Activated CD4-positive, alpha-beta T cell treated with anti-CD3 and anti-CD28 coated beads for 36 hours (primary cell): Measurements from ENCODE around the gene TCIRG1. TPM values are rescaled to one million over a fixed set of nuclear protein-coding genes. Genes with fewer than 3 reads are reported as not detected.
A peak's percentile ranks its signal among the peaks of the same experiment; 100 is the strongest.

Experiments
- ATAC-seq: fragments of 200-7000 bp; cut with Tn5 transposase; one replicate; pipeline ENCODE4 v1.10.0; 2021; ENCODE audit warnings: mild to moderate bottlenecking, moderate library complexity
- CTCF ChIA-PET: fragments of 350-600 bp; sonication (Branson Sonifier 250); formaldehyde crosslinking; loops from one replicate; lab custom pipeline; 2021; ENCODE audit warnings: antibody characterized with exemption; lab: Charles Lee
- POLR2A ChIA-PET: fragments of 350-600 bp; sonication (Branson Sonifier 250); formaldehyde crosslinking; loops from one replicate; lab custom pipeline; 2021; ENCODE audit warnings: antibody characterized with exemption, inconsistent platforms; lab: Charles Lee
- DNase-seq: peaks from one replicate; pipeline ENCODE4 v3.0.0-alpha.2; 2020
- H3K27ac Mint-ChIP-seq: one replicate; pipeline ENCODE4 v1.8.0; 2021; ENCODE audit warnings: mixed read lengths
- H3K27me3 Mint-ChIP-seq: one replicate; pipeline ENCODE4 v1.8.0; 2021; ENCODE audit warnings: mixed read lengths
- H3K36me3 Mint-ChIP-seq: one replicate; pipeline ENCODE4 v1.8.0; 2021; ENCODE audit warnings: low read depth, mixed read lengths
- H3K4me1 Mint-ChIP-seq: one replicate; pipeline ENCODE4 v1.8.0; 2021; ENCODE audit warnings: mixed read lengths
- H3K4me3 Mint-ChIP-seq: one replicate; pipeline ENCODE4 v1.8.0; 2021; ENCODE audit warnings: mild to moderate bottlenecking, moderate library complexity, mixed read lengths
- H3K9me3 Mint-ChIP-seq: one replicate; pipeline ENCODE4 v1.8.0; 2021; ENCODE audit warnings: low read depth, mixed read lengths
- intact Hi-C, 2 experiments: fragments of 100-400 bp; cut with DNase I in 1 of 2; cut with micrococcal nuclease in 1 of 2; formaldehyde crosslinking; loops; one replicate each; pipeline versions ENCODE4 v1.14.2 to v1.15.1; 2022 to 2024; cut with DNase I, micrococcal nuclease
- total RNA-seq, 2 experiments: library from RNA; stranded (reverse); gene quantifications; one replicate each; pipeline ENCODE4 v1.2.3, GENCODE V29; 2021

The TCIRG1 gene
- total RNA-seq, 2 experiments from 2014 or later = 117 to 151 TPM

GRCh38 chr11:68007498-68008380 lies 31.1 kb upstream of the TCIRG1 start:
- no peak overlapping the region for H3K4me3 Mint-ChIP-seq
- peaks cover 15% of the 10 kb centered on the region for H3K4me1 Mint-ChIP-seq
- DNase-seq = no peak
- H3K27ac Mint-ChIP-seq = no peak overlapping the region
- ChIA-PET CTCF (no interaction called here), POLR2A (no interaction called here)
- intact Hi-C loops = loop anchor here (2.0 to 10.0 kb wide), 2 partner anchors 197 to 199 kb away; no protein-coding TSS in a partner anchor
- H3K27me3 Mint-ChIP-seq = no peaks in the 10 kb centered on the region
- H3K36me3 Mint-ChIP-seq = no peaks in the 10 kb centered on the region
- H3K9me3 Mint-ChIP-seq = no peaks in the 10 kb centered on the region
- no peak for ATAC-seq

- POLR2A ChIA-PET = no interaction called here
- H3K4me3 Mint-ChIP-seq = no peak overlapping the region
Observed at GRCh38 chr11:68008381-68009337, 30.2 kb upstream of the TCIRG1 start.

GRCh38 chr11:68009391-68010089 lies 29.3 kb upstream of the TCIRG1 start:
- intact Hi-C loops = loop anchor here (2.0 to 10.0 kb wide), 2 partner anchors 195 to 197 kb away; no protein-coding TSS in a partner anchor
- no peak overlapping the region for H3K4me3 Mint-ChIP-seq
- H3K27me3 Mint-ChIP-seq = no peaks in the 10 kb centered on the region
- no peaks in the 10 kb centered on the region for H3K9me3 Mint-ChIP-seq
- H3K4me1 Mint-ChIP-seq = peaks cover 9% of the 10 kb centered on the region
- ATAC-seq (no peak), DNase-seq (peak; percentile 41)
- H3K27ac Mint-ChIP-seq = no peak overlapping the region
- no peaks in the 10 kb centered on the region for H3K36me3 Mint-ChIP-seq
- CTCF ChIA-PET = interaction anchor here (0.9 kb wide), 1 partner anchor 16 kb away, joined by 3 read pairs; no protein-coding TSS in a partner anchor
- POLR2A ChIA-PET = no interaction called here

More at GRCh38 chr11:68008381-68009337, 30.2 kb upstream of the TCIRG1 start:
- no peak overlapping the region for H3K27ac Mint-ChIP-seq
- CTCF ChIA-PET = no interaction called here
- no peaks in the 10 kb centered on the region for H3K9me3 Mint-ChIP-seq
- no peak for DNase-seq
- intact Hi-C loops = loop anchor here (2.0 to 10.0 kb wide), 2 partner anchors 196 to 198 kb away; no protein-coding TSS in a partner anchor
- no peak for ATAC-seq
- H3K36me3 Mint-ChIP-seq = no peaks in the 10 kb centered on the region
- no peaks in the 10 kb centered on the region for H3K27me3 Mint-ChIP-seq
- peaks cover 13% of the 10 kb centered on the region for H3K4me1 Mint-ChIP-seq

GRCh38 chr11:68010090-68011041 lies 28.5 kb upstream of the TCIRG1 start, which contains the start of gene ALDH3B1:
Gene ALDH3B1, plus strand, starts transcription at chr11:68010327. Its CDS starts 4,971 bp downstream, at chr11:68015298.
- no peaks in the 10 kb centered on the region for H3K27me3 Mint-ChIP-seq
- H3K36me3 Mint-ChIP-seq = no peaks in the 10 kb centered on the region
- no peaks in the 10 kb centered on the region for H3K9me3 Mint-ChIP-seq
- DNase-seq = no peak
- ChIA-PET CTCF (interaction anchor here (0.7 to 1.4 kb wide), 4 partner anchors 17 to 95 kb away, joined by 3 to 4 read pairs (median 3); no protein-coding TSS in a partner anchor), POLR2A (no interaction called here)
- intact Hi-C loops = no loop called here
- no peak for ATAC-seq
- H3K4me3 Mint-ChIP-seq = no peak within 1 kb of the TSS
- H3K4me1 Mint-ChIP-seq = peaks cover 5% of the 10 kb centered on the region
- no peak within 1 kb of the TSS for H3K27ac Mint-ChIP-seq

GRCh38 chr11:68011051-68011943 lies 27.5 kb upstream of the TCIRG1 start:
- no peak overlapping the region for H3K4me3 Mint-ChIP-seq
- intact Hi-C loops = no loop called here
- H3K4me1 Mint-ChIP-seq = peaks cover 5% of the 10 kb centered on the region
- no peak overlapping the region for H3K27ac Mint-ChIP-seq
- H3K36me3 Mint-ChIP-seq = no peaks in the 10 kb centered on the region
- ChIA-PET POLR2A (no interaction called here), CTCF (interaction anchor here (0.8 to 1.4 kb wide), 2 partner anchors 44 to 94 kb away, joined by 3 to 4 read pairs; no protein-coding TSS in a partner anchor)
- DNase-seq = no peak
- no peak for ATAC-seq
- no peaks in the 10 kb centered on the region for H3K9me3 Mint-ChIP-seq
- no peaks in the 10 kb centered on the region for H3K27me3 Mint-ChIP-seq

- no peaks in the 10 kb centered on the region for H3K9me3 Mint-ChIP-seq
- no peaks in the 10 kb centered on the region for H3K36me3 Mint-ChIP-seq
- no peak for DNase-seq
- H3K4me3 Mint-ChIP-seq = no peak overlapping the region
- H3K27ac Mint-ChIP-seq = no peak overlapping the region
- intact Hi-C loops = no loop called here
- ChIA-PET CTCF (no interaction called here), POLR2A (no interaction called here)
- peaks cover 5% of the 10 kb centered on the region for H3K4me1 Mint-ChIP-seq
- no peak for ATAC-seq
- no peaks in the 10 kb centered on the region for H3K27me3 Mint-ChIP-seq
Observed at GRCh38 chr11:68012044-68012842, 26.6 kb upstream of the TCIRG1 start.

- DNase-seq (no peak), ATAC-seq (no peak)
- Mint-ChIP-seq H3K27ac (no peak overlapping the region), H3K9me3 (no peaks in the 10 kb centered on the region), H3K4me3 (no peak overlapping the region), H3K4me1 (peaks cover 5% of the 10 kb centered on the region), H3K36me3 (no peaks in the 10 kb centered on the region), H3K27me3 (no peaks in the 10 kb centered on the region)
- ChIA-PET POLR2A (interaction anchor here (0.7 kb wide), 1 partner anchor 24 kb away, joined by 3 read pairs; no protein-coding TSS in a partner anchor), CTCF (no interaction called here)
- intact Hi-C loops = no loop called here
Observed at GRCh38 chr11:68012843-68013610, 25.8 kb upstream of the TCIRG1 start.

- peaks cover 5% of the 10 kb centered on the region for H3K4me1 Mint-ChIP-seq
- CTCF ChIA-PET = no interaction called here
- no peaks in the 10 kb centered on the region for H3K9me3 Mint-ChIP-seq
Observed at GRCh38 chr11:68013611-68014156, 25.1 kb upstream of the TCIRG1 start.

More at GRCh38 chr11:68013611-68014156, 25.1 kb upstream of the TCIRG1 start:
- DNase-seq = no peak
- Mint-ChIP-seq H3K27me3 (no peaks in the 10 kb centered on the region), H3K4me3 (no peak overlapping the region), H3K36me3 (no peaks in the 10 kb centered on the region), H3K27ac (no peak overlapping the region)
- POLR2A ChIA-PET = interaction anchor here (0.7 kb wide), 1 partner anchor 23 kb away, joined by 3 read pairs; no protein-coding TSS in a partner anchor
- intact Hi-C loops = no loop called here
- ATAC-seq = no peak
